Bronchial epithelial cell (primary cell): Measurements from ENCODE around the gene PCDHGA7. TPM values are rescaled to one million over a fixed set of nuclear protein-coding genes. Genes with fewer than 3 reads are reported as not detected.
"Not testable (repeated sequence)": the region's sequence is repeated elsewhere in the genome, so short reads cannot be mapped to it uniquely, and the experiment has no call there.

Source experiments
- DNase-seq: peaks from one replicate; pipeline ENCODE4 v3.0.0-alpha.2; 2010; ENCODE audit warnings: low read depth
- FAIRE-seq: peaks from 2 replicates; lab custom pipeline; 2011; peaks lifted over from hg19 to GRCh38; lab: Jason Lieb, UNC
- H3K27me3 ChIP-seq: 2 replicates; pipeline ENCODE4 v1.5.1; 2011; ENCODE audit warnings: low read length; ENCODE audit not compliant: control insufficient read depth, insufficient read depth
- H3K36me3 ChIP-seq: 2 replicates; pipeline ENCODE4 v1.5.1; 2011; ENCODE audit warnings: low read length; ENCODE audit not compliant: control insufficient read depth, insufficient read depth
- H3K4me3 ChIP-seq: 2 replicates; pipeline ENCODE4 v1.5.1; 2011; ENCODE audit warnings: mild to moderate bottlenecking, low read depth, low read length, control low read depth
- total RNA-seq: library from RNA; depleted of rRNA; stranded (reverse); fragments of >200 nt; gene quantifications from 2 replicates; pipeline ENCODE4 v1.2.1, GENCODE V29; 2014
- TF ChIP-seq, protein P1 (sequence below): IDR thresholded peaks from 2 replicates; pipeline ENCODE4 v1.5.1; 2011; ENCODE audit warnings: mild to moderate bottlenecking, moderate library complexity, low read length, control low read depth, inconsistent platforms; ENCODE audit not compliant: insufficient read depth, severe bottlenecking

PCDHGA7 gene
- total RNA-seq, 1 donor from 2014 or later, result under 0.01 TPM

DNA sequence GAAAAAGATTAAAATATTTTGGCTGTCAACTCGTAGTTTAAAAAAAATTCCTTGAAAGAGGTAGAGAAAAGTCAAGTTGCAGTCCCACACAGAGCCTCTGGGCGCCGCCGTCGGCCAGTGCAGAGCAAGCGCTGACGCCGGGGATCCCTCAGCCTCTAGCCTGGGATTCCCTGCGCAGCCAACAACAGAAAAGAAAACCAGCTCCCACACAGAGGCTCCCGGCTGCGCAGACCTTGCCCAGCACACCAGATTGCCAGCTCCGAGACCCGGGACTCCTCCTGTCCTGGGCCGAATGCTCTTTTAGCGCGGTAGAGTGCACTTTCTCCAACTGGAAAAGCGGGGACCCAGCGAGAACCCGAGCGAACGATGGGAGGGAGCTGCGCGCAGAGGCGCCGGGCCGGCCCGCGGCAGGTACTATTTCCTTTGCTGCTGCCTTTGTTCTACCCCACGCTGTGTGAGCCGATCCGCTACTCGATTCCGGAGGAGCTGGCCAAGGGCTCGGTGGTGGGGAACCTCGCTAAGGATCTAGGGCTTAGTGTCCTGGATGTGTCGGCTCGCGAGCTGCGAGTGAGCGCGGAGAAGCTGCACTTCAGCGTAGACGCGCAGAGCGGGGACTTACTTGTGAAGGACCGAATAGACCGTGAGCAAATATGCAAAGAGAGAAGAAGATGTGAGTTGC is 35.1 kb downstream of the PCDHGA7 start, which contains the start of gene PCDHGB7:
Gene PCDHGB7 (plus strand): TSS at position 184 of the 679 bp plus-strand sequence. CDS start 183 bp downstream, at position 367.
- peak within 1 kb of the TSS; percentile 37 for H3K4me3 ChIP-seq
- not testable (repeated sequence) for FAIRE-seq, H3K27me3 ChIP-seq, H3K36me3 ChIP-seq
- peak; percentile 63 for DNase-seq
- TF ChIP-seq, protein P1, sequence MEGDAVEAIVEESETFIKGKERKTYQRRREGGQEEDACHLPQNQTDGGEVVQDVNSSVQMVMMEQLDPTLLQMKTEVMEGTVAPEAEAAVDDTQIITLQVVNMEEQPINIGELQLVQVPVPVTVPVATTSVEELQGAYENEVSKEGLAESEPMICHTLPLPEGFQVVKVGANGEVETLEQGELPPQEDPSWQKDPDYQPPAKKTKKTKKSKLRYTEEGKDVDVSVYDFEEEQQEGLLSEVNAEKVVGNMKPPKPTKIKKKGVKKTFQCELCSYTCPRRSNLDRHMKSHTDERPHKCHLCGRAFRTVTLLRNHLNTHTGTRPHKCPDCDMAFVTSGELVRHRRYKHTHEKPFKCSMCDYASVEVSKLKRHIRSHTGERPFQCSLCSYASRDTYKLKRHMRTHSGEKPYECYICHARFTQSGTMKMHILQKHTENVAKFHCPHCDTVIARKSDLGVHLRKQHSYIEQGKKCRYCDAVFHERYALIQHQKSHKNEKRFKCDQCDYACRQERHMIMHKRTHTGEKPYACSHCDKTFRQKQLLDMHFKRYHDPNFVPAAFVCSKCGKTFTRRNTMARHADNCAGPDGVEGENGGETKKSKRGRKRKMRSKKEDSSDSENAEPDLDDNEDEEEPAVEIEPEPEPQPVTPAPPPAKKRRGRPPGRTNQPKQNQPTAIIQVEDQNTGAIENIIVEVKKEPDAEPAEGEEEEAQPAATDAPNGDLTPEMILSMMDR, result peak; percentile 73

DNA sequence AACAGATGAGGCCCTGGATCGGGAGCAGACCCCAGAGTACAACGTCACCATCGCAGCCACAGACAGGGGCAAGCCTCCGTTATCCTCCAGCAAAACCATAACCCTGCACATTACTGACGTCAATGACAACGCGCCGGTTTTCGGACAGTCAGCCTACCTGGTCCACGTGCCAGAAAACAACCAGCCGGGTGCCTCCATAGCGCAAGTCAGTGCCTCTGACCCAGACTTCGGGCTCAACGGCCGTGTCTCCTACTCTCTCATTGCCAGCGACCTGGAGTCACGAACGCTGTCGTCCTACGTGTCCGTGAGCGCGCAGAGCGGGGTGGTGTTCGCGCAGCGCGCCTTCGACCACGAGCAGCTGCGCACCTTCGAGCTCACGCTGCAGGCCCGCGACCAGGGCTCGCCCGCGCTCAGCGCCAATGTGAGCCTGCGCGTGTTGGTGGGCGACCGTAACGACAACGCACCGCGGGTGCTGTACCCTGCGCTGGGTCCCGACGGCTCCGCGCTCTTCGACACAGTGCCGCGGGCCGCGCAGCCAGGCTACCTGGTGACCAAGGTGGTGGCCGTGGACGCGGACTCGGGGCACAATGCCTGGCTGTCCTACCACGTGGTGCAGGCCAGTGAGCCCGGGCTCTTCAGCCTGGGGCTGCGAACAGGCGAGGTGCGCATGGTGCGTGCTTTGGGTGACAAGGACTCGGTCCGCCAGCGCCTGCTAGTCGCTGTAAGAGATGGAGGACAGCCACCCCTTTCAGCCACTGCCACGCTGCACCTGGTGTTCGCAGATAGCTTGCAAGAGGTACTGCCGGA is 36.7 kb downstream of the PCDHGA7 start:
- Histone ChIP-seq H3K27me3 (peaks cover 5% of the 10 kb centered on the region), H3K4me3 (no peak overlapping the region), H3K36me3 (no peaks in the 10 kb centered on the region)
- TF ChIP-seq, protein P1, result no peak
- no peak for DNase-seq
- no peak for FAIRE-seq

GRCh38 chr5:141420855-141421488 is 38.4 kb downstream of the PCDHGA7 start, which contains the start of gene PCDHGA11:
PCDHGA11 (plus strand) TSS chr5:141421051; CDS start chr5:141421228, 177 bp downstream.
- Histone ChIP-seq H3K27me3 (peaks cover 5% of the 10 kb centered on the region), H3K36me3 (no peaks in the 10 kb centered on the region), H3K4me3 (peak within 1 kb of the TSS; percentile 40)
- TF ChIP-seq, protein P1, result peak; percentile 51
- FAIRE-seq, result no peak
- DNase-seq, result peak; percentile 59

DNA sequence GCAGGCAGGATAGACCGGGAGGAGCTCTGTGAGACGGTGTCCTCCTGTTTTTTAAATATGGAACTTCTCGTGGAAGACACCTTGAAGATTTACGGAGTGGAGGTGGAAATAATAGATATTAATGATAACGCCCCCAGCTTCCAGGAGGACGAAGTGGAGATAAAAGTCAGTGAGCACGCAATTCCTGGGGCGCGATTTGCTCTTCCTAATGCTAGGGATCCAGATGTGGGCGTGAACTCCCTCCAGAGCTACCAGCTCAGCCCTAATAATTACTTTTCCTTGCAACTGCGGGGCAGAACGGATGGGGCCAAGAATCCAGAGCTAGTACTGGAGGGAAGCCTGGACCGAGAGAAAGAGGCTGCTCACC is 38.9 kb downstream of the PCDHGA7 start:
- H3K4me3 ChIP-seq, result peak overlapping the region; percentile 40
- peak; percentile 11 for DNase-seq
- no peaks in the 10 kb centered on the region for H3K36me3 ChIP-seq
- peaks cover 5% of the 10 kb centered on the region for H3K27me3 ChIP-seq
- TF ChIP-seq, protein P1, result no peak
- no peak for FAIRE-seq

DNA sequence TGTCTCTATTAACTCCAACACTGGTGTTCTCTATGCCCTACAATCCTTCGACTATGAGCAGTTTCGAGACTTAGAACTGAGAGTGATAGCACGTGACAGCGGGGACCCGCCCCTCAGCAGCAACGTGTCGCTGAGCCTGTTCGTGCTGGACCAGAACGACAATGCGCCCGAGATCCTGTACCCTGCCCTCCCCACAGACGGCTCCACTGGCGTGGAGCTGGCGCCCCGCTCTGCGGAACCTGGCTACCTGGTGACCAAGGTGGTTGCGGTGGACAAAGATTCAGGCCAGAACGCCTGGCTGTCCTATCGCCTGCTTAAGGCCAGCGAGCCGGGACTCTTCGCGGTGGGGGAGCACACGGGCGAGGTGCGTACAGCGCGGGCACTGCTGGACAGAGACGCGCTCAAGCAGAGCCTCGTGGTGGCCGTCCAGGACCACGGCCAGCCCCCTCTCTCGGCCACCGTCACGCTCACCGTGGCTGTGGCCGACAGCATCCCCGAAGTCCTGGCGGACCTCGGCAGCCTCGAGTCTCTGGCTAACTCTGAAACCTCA is 40.3 kb downstream of the PCDHGA7 start:
- Histone ChIP-seq H3K36me3 (no peaks in the 10 kb centered on the region), H3K27me3 (peaks cover 5% of the 10 kb centered on the region), H3K4me3 (no peak overlapping the region)
- no peak for DNase-seq
- FAIRE-seq, result no peak
- TF ChIP-seq, protein P1, result no peak
